ENCODE data around the gene HOXC11.

- TF ChIP-seq CTCF (IDR thresholded peaks at IDR 0.05) (no peak), POLR2A (IDR thresholded peaks at IDR 0.05) (no peak)
These were observed 22.7 kb downstream of the HOXC11 start for GRCh38 chr12:53995378-53996239.

All from prostate gland (tissue), 2 donors.